Measurements from ENCODE around the gene KLHL42.
"Not testable (repeated sequence)": the region's sequence is repeated elsewhere in the genome, so short reads cannot be mapped to it uniquely, and the experiment has no call there.

Gene KLHL42

GRCh38 chr12:27779920-27780611 is at the start of gene KLHL42, which contains the start of gene MANSC4:
KLHL42 (plus strand) TSS chr12:27780233; CDS start chr12:27780331, 98 bp downstream.
MANSC4 (minus strand) TSS chr12:27780236; CDS start chr12:27771276, 8,960 bp downstream.
- ATAC-seq (ENCODE audit: low read depth) (peak; percentile 67), DNase-seq (ENCODE audit: low spot score) (peak; percentile 34)
- no peaks in the 10 kb centered on the region for H3K9me3 ChIP-seq (ENCODE audit: severe bottlenecking)
- peak within 1 kb of the TSS; percentile 63 for H3K4me3 ChIP-seq (ENCODE audit: severe bottlenecking)
- peaks cover 3% of the 10 kb centered on the region; the same call in 1 of the 2 replicates for H3K36me3 ChIP-seq (ENCODE audit: low read depth)
- peak; percentile 10 for TF ChIP-seq CTCF (IDR thresholded peaks at IDR 0.05; ENCODE audit: poor library complexity, severe bottlenecking)
- H3K4me1 ChIP-seq (ENCODE audit: insufficient read depth, poor library complexity, severe bottlenecking), result no peaks in the 10 kb centered on the region
- H3K27ac ChIP-seq (ENCODE audit: poor library complexity, severe bottlenecking), result peak within 1 kb of the TSS; percentile 70
- H3K27me3 ChIP-seq (ENCODE audit: insufficient read depth, poor library complexity, severe bottlenecking), result no peaks in the 10 kb centered on the region

- TF ChIP-seq CTCF (IDR thresholded peaks at IDR 0.05; ENCODE audit: poor library complexity, severe bottlenecking), result no peak
- Histone ChIP-seq H3K9me3 (ENCODE audit: severe bottlenecking) (no peaks in the 10 kb centered on the region), H3K27me3 (ENCODE audit: insufficient read depth, poor library complexity, severe bottlenecking) (no peaks in the 10 kb centered on the region), H3K4me1 (ENCODE audit: insufficient read depth, poor library complexity, severe bottlenecking) (no peaks in the 10 kb centered on the region), H3K36me3 (ENCODE audit: low read depth) (peaks cover 30% of the 10 kb centered on the region), H3K4me3 (ENCODE audit: severe bottlenecking) (no peak overlapping the region), H3K27ac (ENCODE audit: poor library complexity, severe bottlenecking) (no peak overlapping the region)
- ATAC-seq (ENCODE audit: low read depth) (no peak), DNase-seq (ENCODE audit: low spot score) (no peak)
Observed at GRCh38 chr12:27732281-27732680, 47.8 kb upstream of the KLHL42 start.

GRCh38 chr12:27733052-27733656 is 46.9 kb upstream of the KLHL42 start:
- DNase-seq (ENCODE audit: low spot score) (no peak), ATAC-seq (ENCODE audit: low read depth) (no peak)
- peaks cover 39% of the 10 kb centered on the region for H3K36me3 ChIP-seq (ENCODE audit: low read depth)
- no peaks in the 10 kb centered on the region for H3K9me3 ChIP-seq (ENCODE audit: severe bottlenecking)
- H3K27me3 ChIP-seq (ENCODE audit: insufficient read depth, poor library complexity, severe bottlenecking), result no peaks in the 10 kb centered on the region
- TF ChIP-seq CTCF (IDR thresholded peaks at IDR 0.05; ENCODE audit: poor library complexity, severe bottlenecking), result peak; percentile 75
- no peak overlapping the region for H3K4me3 ChIP-seq (ENCODE audit: severe bottlenecking)
- no peaks in the 10 kb centered on the region for H3K4me1 ChIP-seq (ENCODE audit: insufficient read depth, poor library complexity, severe bottlenecking)
- no peak overlapping the region for H3K27ac ChIP-seq (ENCODE audit: poor library complexity, severe bottlenecking)

- no peak for ATAC-seq (ENCODE audit: low read depth)
- H3K4me1 ChIP-seq (ENCODE audit: insufficient read depth, poor library complexity, severe bottlenecking), result no peaks in the 10 kb centered on the region
- no peak for TF ChIP-seq CTCF (IDR thresholded peaks at IDR 0.05; ENCODE audit: poor library complexity, severe bottlenecking)
- DNase-seq (ENCODE audit: low spot score), result no peak
- H3K4me3 ChIP-seq (ENCODE audit: severe bottlenecking), result no peak overlapping the region
- H3K27me3 ChIP-seq (ENCODE audit: insufficient read depth, poor library complexity, severe bottlenecking), result no peaks in the 10 kb centered on the region
- no peaks in the 10 kb centered on the region for H3K9me3 ChIP-seq (ENCODE audit: severe bottlenecking)
- peaks cover 40% of the 10 kb centered on the region for H3K36me3 ChIP-seq (ENCODE audit: low read depth)
- no peak overlapping the region for H3K27ac ChIP-seq (ENCODE audit: poor library complexity, severe bottlenecking)
Observed at GRCh38 chr12:27733791-27734190, 46.2 kb upstream of the KLHL42 start.

GRCh38 chr12:27734321-27734720 is 45.7 kb upstream of the KLHL42 start:
- peaks cover 44% of the 10 kb centered on the region for H3K36me3 ChIP-seq (ENCODE audit: low read depth)
- H3K9me3 ChIP-seq (ENCODE audit: severe bottlenecking); H3K27ac ChIP-seq (ENCODE audit: poor library complexity, severe bottlenecking); H3K4me1 ChIP-seq (ENCODE audit: insufficient read depth, poor library complexity, severe bottlenecking); H3K27me3 ChIP-seq (ENCODE audit: insufficient read depth, poor library complexity, severe bottlenecking); H3K4me3 ChIP-seq (ENCODE audit: severe bottlenecking); ATAC-seq (ENCODE audit: low read depth); DNase-seq (ENCODE audit: low spot score): not testable (repeated sequence)

Measured in RWPE2 (cell line).